NCI-H82 treated with DMSO at 0.1 percent for 48 hours (cell line): ENCODE data around the gene CDC20.

Experiments used
- DNase-seq: peaks from one replicate; lab custom pipeline; 2025; ENCODE audit not compliant: unreplicated experiment; lab: John Stamatoyannopoulos, UW

Gene CDC20

DNA sequence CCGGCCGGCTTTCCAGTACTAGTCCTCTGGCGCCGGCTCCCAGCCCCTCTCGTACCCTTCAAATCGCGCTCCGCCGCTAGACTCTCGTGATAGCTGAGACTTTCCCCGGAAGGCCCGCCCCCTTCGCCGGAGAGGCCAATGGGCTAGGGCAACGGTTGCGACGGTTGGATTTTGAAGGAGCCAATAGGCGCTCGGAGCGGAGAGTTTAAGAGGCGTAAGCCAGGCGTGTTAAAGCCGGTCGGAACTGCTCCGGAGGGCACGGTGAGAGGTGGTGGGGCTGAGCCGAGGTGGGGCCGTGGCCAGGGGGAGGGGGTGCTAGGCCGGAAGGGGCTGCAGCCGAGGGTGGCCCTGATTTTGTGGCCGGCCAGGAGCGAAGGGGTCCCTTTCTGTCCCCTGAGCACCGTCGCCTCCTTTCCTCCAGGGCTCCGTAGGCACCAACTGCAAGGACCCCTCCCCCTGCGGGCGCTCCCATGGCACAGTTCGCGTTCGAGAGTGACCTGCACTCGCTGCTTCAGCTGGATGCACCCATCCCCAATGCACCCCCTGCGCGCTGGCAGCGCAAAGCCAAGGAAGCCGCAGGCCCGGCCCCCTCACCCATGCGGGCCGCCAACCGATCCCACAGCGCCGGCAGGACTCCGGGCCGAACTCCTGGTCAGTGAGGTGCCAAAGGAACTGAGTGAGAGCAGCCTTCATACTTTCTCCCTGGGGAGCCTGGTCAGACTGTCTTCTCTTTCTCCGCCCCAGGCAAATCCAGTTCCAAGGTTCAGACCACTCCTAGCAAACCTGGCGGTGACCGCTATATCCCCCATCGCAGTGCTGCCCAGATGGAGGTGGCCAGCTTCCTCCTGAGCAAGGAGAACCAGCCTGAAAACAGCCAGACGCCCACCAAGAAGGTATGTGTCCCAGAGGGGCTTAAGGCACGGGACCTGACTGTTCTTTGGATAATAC lies at the start of gene CDC20:
Gene CDC20 (plus strand): TSS at position 236 of the 948 bp plus-strand sequence. CDS start 235 bp downstream, at position 471.
- peak; percentile 98 for DNase-seq

DNA sequence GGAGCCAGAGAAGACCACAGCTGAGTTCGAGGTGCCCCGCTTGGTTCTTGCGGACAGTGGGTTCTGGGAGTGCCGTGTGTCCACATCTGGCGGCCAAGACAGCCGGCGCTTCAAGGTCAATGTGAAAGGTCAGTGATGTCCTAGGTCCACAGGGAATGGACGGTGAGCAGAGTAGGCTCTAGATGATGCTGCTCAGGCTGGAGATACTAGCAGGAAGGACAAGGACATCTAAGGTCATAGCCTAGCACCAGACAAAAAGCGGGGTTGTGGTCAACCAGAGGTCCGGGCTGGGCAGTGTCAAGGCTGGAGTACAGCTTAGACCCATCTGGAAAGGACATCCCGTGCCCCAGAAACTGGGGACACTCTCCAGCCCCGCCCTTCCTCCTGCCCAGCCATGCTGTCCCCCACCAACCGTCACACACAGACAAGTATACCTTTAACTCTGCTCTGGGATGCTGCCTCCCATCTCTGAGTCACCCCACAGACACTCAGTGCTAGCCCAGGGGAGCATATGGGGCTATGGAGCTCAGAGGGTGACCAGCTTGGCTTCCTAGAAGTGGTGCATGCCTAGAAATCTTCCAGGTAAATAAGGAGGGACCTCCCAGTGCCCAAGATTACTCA lies 49.3 kb upstream of the CDC20 start:
- no peak for DNase-seq

DNA sequence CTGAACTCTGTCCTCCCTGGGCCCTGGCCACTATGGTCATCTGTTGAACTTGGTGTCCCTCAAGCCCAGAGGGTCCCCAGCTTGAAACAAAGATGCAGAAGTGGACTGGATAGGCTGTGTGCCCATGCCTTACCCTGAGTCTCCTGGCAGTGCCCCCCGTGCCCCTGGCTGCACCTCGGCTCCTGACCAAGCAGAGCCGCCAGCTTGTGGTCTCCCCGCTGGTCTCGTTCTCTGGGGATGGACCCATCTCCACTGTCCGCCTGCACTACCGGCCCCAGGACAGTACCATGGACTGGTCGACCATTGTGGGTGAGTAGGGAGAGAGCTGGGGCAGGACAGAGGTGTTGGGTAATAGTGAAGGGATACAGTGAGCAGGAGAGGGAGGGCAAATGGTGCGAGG lies 47.3 kb upstream of the CDC20 start:
- no peak for DNase-seq

DNA sequence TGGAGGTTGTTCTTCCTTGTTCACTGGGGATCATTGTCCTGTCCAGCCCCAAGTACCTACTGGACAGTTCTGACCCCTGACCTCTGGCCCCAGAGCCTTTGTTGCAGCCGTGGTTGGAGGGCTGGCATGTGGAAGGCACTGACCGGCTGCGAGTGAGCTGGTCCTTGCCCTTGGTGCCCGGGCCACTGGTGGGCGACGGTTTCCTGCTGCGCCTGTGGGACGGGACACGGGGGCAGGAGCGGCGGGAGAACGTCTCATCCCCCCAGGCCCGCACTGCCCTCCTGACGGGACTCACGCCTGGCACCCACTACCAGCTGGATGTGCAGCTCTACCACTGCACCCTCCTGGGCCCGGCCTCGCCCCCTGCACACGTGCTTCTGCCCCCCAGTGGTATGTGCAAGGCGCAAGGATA lies 46.6 kb upstream of the CDC20 start:
- no peak for DNase-seq

DNA sequence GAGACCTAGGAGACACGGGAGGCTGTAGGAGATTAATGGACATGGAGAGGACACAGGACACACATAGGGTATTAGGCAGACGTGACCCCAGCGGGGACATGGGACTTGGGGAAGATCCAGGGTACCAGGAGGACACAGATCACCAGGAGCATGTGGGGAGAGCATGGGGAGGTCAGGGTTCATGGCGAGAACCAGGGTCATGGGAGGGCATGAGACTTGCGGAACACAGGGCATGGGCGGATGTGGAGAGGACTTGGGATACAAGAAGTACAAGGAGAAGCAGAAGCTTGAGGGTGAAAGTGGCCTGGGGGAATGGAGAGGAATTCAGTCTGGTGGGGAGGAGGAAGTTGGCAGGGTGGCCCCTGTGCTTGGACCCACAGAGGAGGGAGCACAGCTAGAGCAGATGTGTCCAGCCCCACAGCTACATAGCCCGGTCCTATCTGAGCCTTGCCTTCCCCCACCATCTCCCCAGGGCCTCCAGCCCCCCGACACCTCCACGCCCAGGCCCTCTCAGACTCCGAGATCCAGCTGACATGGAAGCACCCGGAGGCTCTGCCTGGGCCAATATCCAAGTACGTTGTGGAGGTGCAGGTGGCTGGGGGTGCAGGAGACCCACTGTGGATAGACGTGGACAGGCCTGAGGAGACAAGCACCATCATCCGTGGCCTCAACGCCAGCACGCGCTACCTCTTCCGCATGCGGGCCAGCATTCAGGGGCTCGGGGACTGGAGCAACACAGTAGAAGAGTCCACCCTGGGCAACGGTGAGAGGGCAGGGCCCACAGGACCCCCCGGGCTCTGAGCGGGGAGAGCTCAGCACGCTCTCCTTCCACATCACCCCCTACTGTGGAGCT lies 45.9 kb upstream of the CDC20 start:
- DNase-seq = no peak

DNA sequence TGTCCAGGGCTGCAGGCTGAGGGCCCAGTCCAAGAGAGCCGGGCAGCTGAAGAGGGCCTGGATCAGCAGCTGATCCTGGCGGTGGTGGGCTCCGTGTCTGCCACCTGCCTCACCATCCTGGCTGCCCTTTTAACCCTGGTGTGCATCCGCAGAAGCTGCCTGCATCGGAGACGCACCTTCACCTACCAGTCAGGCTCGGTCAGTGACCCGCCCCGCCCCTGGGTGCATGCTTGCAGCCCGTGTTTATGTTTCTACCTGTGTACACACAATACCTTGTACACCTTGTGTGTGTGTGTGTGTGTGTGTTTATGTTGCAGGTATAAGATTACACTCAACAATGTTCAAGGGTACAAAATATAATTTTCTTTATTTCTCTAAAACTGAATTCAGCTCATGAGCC lies 45.0 kb upstream of the CDC20 start:
- no peak for DNase-seq

DNA sequence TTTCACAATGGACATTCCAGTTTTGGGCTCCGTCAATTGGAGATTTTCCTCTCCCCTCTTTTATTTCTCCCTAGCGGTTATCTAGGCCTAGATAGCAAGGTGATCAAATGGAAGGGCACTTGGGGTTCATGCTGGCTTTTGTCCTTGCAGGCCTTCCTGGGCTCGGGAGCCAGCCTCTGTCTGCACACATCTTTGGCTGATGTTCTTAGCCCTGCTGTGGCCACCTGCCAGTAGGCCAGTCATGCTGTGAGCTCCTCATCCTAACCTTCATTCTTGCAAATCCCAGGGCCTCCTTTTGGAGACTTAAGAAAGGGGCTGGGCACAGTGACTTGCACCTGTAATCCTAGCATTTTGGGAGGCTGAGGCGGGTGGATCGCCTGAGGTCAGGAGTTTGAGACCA lies 44.5 kb upstream of the CDC20 start:
- DNase-seq = no peak

DNA sequence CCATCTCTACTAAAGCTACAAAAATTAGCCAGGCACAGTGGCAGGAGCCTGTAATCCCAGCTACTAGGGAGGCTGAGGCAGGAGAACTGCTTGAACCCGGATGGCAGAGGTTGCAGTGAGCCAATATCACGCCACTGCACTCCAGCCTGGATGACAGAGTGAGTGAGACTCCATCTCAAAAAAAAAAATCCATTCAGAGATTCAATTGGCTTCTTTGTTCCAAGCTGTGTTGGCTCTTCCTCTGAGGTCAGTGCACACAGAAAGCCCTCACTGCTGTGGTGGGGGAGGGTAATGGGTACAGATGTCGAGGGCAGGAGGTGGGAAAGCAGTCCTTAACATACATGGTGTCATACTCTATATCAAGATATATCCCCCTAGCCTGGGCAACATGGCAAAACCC lies 43.3 kb upstream of the CDC20 start:
- no peak for DNase-seq

DNA sequence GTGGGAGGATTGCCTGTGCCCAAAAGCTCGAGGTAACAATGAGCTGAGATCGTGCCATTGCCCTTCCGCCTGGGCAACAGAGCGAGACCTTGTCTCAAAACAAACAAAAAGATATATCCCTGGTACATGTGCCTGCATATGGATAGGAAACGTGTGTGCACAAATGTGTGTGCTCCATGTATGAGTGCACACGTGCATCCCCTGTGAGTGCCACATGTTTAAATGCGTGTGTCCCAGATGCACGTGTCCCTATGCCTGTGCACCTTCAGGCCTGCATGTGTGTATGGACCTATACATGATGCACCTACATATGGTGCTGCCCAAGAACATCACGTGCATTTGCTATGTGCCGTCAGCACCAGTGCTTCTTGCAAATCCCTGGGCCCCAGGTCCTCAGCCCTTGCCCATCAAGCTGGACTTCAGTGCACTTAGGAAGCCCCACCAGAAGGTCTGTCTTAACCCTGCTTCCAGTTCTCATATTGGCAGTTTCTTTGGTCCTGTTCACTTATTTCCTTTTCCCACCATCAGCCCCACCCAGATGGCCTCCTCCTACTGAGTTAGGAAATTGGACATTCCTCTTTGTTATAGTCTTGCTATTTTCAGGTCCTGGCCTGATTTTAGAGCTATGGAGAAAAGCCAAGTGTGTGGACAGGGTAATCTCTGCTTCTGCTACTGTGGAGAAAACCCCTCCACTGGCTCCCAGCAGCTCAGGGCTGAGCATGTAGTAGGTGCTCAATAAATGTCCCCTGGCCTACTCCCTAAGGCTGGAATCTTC lies 42.6 kb upstream of the CDC20 start:
- no peak for DNase-seq

DNA sequence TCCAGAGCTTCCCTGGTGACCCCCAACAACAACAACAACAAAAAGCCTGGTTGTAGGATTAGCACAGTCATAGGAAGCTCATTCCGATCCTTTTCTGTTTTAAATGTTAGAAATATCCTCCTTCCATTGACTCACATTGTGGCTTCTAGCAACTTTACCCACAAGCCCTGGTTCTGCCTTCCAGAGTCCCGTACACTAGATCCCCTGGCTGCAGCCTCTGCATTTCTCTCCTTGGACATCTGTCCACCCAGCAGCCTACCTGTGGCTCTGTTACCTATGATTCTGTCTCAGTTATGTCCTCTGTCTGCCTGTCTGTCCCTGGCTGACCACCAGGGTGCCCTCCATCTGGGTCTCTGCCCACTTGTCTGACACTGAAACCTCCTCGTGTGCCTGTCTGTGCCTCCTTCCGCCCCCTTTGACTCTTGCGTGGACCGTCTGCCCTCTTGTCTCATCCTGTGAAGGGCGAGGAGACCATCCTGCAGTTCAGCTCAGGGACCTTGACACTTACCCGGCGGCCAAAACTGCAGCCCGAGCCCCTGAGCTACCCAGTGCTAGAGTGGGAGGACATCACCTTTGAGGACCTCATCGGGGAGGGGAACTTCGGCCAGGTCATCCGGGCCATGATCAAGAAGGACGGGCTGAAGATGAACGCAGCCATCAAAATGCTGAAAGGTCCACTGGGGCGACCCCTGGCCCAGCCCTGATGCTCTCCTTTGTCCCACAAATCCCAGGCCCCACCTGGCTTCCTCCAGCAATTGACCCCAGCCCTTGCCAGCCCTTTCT lies 41.9 kb upstream of the CDC20 start:
- no peak for DNase-seq

DNA sequence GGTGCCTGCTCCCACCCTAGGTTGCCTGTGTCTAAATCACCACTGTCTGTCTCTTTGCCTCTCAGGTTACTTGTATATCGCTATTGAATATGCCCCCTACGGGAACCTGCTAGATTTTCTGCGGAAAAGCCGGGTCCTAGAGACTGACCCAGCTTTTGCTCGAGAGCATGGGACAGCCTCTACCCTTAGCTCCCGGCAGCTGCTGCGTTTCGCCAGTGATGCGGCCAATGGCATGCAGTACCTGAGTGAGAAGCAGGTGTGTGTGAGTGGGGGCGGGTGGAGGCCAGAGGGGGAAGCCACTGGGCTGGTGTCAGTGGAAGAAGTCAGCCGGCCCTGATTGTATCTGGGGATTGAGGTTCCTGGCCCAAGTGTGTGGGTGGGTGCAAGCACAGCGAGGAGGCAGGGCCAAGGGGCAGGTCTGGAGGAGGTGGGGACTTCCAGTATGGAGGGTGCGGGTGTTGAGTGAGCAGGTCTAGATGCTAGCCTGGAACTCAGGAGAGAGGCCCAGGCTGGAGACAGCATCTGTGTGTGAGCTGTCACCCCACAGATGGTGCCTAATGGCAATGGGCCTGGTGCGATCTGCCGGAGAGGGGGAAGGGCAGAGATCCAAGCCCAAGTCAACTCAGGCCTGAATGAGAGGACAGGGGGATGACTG lies 40.8 kb upstream of the CDC20 start:
- no peak for DNase-seq

DNA sequence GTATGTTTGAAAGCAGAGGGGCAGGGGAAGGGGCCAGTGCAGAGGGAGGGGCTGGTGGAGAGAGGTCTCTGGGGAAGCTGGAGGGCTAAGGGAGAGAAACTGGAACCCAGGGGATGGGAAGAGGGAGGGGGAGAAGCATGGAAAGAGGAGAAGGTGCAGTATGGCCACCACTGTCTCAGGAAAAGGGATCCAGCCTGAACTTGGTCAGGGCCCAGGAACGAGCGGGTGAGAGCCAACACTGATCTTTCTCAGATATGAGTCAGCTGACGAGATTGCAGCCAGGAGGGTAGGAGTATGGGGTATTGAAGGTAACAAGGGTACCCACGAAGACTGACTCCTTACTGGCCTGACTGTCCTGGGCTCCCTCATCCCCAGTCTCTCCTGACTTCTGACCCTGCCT lies 40.0 kb upstream of the CDC20 start:
- no peak for DNase-seq

DNA sequence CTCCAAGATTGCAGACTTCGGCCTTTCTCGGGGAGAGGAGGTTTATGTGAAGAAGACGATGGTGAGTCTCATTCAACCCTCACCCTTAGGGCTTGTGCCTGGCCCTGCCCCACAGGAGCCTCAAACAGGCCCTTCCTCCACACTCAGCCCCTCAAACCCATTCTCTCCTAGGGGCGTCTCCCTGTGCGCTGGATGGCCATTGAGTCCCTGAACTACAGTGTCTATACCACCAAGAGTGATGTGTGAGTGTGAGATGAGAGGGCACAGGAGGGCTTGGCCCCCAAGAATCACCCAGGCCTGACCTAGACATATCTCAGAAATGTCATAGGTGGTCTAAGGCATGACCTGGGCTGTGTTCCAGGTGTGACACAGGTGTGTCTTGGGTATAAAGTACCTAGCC lies 39.5 kb upstream of the CDC20 start:
- no peak for DNase-seq

DNA sequence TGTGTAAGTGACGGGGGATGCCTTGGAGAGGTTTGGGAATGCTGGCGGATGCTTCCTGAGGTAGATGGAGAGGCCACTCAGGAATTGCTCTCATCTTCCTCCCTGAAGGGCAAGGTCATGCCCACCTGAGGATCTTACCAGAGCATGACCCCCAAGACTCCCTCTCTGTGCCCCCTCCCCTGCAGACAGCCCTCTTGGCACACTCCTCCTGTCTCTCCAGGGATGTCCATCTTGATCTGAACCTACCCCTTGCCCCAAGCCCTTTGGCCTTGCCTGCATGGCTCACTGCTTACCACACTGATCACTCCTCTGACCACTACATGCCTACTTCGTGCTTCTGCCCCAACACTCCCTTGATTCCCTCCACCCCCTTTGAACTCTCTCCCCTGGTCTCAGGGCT lies 39.0 kb upstream of the CDC20 start:
- DNase-seq = no peak

DNA sequence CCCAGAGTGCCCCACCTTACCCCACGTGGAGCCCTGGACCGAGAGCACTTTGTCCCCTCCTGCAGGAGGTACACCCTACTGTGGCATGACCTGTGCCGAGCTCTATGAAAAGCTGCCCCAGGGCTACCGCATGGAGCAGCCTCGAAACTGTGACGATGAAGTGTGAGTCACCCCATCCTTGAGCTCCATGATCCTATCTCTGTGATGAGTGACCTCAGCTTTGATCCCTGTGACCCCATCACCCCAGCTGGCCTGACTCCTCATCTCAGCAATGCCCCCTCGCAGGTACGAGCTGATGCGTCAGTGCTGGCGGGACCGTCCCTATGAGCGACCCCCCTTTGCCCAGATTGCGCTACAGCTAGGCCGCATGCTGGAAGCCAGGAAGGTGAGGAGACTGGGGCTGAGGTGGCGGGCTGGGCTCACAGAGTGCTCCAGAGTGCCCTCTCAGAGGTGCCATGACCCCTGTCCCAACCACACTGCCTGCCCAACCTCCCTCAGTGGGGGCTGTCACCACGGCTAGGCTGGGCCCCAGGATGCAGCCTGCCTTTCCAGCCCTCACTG lies 37.4 kb upstream of the CDC20 start:
- no peak for DNase-seq

DNA sequence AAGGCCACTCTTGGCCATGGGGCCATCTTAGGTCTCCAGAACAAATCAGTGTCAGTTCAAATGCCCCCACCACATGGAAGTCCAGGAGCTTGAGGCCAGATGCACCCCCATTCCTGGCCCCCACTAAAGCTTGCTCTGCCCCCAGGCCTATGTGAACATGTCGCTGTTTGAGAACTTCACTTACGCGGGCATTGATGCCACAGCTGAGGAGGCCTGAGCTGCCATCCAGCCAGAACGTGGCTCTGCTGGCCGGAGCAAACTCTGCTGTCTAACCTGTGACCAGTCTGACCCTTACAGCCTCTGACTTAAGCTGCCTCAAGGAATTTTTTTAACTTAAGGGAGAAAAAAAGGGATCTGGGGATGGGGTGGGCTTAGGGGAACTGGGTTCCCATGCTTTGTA lies 36.3 kb upstream of the CDC20 start:
- no peak for DNase-seq

DNA sequence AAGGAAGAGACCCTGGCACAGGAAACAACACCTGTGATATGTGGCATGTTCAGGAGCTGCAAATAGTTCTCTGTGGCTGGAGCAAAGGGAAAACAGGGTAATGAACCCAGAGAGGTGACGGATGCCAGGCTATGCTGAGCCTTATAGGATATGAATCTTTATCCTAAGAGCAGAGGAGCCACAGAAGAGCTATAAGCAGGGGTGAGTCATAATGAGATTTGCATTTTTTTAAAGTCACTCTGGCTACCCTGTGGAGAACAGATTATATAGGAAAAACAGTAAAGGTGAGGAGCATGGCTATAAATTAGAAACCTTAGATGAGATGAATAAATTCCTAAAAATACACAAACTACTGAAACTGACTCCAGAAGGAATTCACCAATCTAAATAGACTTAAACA lies 34.0 kb upstream of the CDC20 start:
- no peak for DNase-seq

DNA sequence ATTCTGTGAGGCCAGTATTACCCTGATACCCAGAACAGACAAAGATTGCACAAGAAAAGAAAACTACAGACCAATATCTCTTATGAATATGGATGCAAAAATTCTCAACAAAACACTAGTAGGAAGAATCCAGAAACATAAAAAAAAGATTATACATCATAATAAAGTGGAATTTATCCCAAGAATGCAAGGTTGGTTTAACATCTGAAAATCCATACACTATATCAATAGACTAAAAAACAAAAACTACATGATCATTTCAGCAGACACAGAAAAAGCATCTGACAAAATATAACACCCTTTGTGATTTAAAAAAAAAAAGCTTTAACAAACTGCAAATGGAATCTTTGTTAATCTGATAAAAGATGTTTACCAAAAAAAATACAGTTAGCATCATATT lies 33.4 kb upstream of the CDC20 start:
- DNase-seq = no peak
